ENCODE data around the gene LRBA. TPM values are rescaled to one million over a fixed set of nuclear protein-coding genes. Genes with fewer than 3 reads are reported as not detected.

LRBA gene
- total and polyA plus RNA-seq, 4 donors = 8.2 to 69.8 (median 32.8) TPM

DNA sequence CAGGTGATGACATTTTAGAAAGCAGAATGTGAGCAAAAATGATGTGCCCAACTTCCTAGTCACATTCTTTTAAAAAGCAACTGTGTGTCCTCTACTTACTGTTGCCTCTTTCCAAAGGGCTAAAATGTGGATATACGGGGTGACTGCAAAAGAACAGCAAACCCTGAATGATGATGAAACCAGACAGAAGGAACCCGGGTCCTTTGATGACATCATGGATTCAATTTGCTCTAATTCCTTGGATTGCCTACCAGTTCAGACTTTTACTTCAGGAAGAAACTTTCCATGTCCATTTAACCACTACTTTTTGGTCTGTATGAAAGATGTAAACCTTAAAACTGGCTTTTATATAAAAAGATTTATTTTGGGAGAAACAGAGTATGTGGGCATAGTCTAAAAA is 624.0 kb downstream of the LRBA start:
- WGBS = 97% methylated on average over 2 of the region's 2 CpGs
- Histone ChIP-seq H3K9ac (ENCODE audit: low read depth in 1 of 2, low read length in 2 of 2) (no peak overlapping the region), H3K36me3 (ENCODE audit: control insufficient read depth in 4 of 4, insufficient read depth in 3 of 4, low read depth in 1 of 4, low read length in 3 of 4) (no peaks in the 10 kb centered on the region), H3K27me3 (ENCODE audit: control insufficient read depth in 4 of 4, insufficient read depth in 4 of 4, low read length in 3 of 4) (no peaks in the 10 kb centered on the region), H3K4me1 (ENCODE audit: control insufficient read depth in 4 of 4, insufficient read depth in 4 of 4, low read length in 3 of 4) (no peaks in the 10 kb centered on the region), H3K9me3 (ENCODE audit: control insufficient read depth in 4 of 4, low read length in 3 of 4) (peaks cover 0 to 2% (median 0%) of the 10 kb centered on the region in 4 donors), H3K4me3 (ENCODE audit: low read depth in 1 of 3, low read length in 3 of 3) (no peak overlapping the region), H3K27ac (ENCODE audit: low read depth in 1 of 2, low read length in 2 of 2) (no peak overlapping the region)
- no peak for TF ChIP-seq FOXA2 (IDR thresholded peaks at IDR 0.05)
- TF ChIP-seq, protein P1, sequence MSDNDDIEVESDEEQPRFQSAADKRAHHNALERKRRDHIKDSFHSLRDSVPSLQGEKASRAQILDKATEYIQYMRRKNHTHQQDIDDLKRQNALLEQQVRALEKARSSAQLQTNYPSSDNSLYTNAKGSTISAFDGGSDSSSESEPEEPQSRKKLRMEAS (IDR thresholded peaks at IDR 0.05) = no peak
- TF ChIP-seq, protein P2, sequence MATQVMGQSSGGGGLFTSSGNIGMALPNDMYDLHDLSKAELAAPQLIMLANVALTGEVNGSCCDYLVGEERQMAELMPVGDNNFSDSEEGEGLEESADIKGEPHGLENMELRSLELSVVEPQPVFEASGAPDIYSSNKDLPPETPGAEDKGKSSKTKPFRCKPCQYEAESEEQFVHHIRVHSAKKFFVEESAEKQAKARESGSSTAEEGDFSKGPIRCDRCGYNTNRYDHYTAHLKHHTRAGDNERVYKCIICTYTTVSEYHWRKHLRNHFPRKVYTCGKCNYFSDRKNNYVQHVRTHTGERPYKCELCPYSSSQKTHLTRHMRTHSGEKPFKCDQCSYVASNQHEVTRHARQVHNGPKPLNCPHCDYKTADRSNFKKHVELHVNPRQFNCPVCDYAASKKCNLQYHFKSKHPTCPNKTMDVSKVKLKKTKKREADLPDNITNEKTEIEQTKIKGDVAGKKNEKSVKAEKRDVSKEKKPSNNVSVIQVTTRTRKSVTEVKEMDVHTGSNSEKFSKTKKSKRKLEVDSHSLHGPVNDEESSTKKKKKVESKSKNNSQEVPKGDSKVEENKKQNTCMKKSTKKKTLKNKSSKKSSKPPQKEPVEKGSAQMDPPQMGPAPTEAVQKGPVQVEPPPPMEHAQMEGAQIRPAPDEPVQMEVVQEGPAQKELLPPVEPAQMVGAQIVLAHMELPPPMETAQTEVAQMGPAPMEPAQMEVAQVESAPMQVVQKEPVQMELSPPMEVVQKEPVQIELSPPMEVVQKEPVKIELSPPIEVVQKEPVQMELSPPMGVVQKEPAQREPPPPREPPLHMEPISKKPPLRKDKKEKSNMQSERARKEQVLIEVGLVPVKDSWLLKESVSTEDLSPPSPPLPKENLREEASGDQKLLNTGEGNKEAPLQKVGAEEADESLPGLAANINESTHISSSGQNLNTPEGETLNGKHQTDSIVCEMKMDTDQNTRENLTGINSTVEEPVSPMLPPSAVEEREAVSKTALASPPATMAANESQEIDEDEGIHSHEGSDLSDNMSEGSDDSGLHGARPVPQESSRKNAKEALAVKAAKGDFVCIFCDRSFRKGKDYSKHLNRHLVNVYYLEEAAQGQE (IDR thresholded peaks at IDR 0.05) = no peak
- TF ChIP-seq RAD21 (IDR thresholded peaks at IDR 0.05) = no peak
- TF ChIP-seq JUND (IDR thresholded peaks at IDR 0.05) = no peak
- TF ChIP-seq HNF4G (IDR thresholded peaks at IDR 0.05) = no peak
- no peak for TF ChIP-seq SP1 (IDR thresholded peaks at IDR 0.05)
- no peak for TF ChIP-seq FOXA1 (IDR thresholded peaks at IDR 0.05)
- TF ChIP-seq EGR1 (IDR thresholded peaks at IDR 0.05; ENCODE audit: low read depth in 2 of 2) = no peak
- TF ChIP-seq NR2F2 (IDR thresholded peaks at IDR 0.05) = no peak
- TF ChIP-seq HNF4A (conservative IDR thresholded peaks at IDR 0.05) = no peak
- no peak for TF ChIP-seq RXRA (IDR thresholded peaks at IDR 0.05)
- TF ChIP-seq YY1 (IDR thresholded peaks at IDR 0.05) = no peak
- no peak for TF ChIP-seq GABPA (IDR thresholded peaks at IDR 0.05 in 1 of 2, conservative IDR thresholded peaks at IDR 0.05 in 1 of 2)
- TF ChIP-seq TAF1 (conservative IDR thresholded peaks at IDR 0.05) = no peak
- TF ChIP-seq, protein P3, sequence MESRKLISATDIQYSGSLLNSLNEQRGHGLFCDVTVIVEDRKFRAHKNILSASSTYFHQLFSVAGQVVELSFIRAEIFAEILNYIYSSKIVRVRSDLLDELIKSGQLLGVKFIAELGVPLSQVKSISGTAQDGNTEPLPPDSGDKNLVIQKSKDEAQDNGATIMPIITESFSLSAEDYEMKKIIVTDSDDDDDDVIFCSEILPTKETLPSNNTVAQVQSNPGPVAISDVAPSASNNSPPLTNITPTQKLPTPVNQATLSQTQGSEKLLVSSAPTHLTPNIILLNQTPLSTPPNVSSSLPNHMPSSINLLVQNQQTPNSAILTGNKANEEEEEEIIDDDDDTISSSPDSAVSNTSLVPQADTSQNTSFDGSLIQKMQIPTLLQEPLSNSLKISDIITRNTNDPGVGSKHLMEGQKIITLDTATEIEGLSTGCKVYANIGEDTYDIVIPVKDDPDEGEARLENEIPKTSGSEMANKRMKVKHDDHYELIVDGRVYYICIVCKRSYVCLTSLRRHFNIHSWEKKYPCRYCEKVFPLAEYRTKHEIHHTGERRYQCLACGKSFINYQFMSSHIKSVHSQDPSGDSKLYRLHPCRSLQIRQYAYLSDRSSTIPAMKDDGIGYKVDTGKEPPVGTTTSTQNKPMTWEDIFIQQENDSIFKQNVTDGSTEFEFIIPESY (IDR thresholded peaks at IDR 0.05) = no peak
- TF ChIP-seq, protein P4, sequence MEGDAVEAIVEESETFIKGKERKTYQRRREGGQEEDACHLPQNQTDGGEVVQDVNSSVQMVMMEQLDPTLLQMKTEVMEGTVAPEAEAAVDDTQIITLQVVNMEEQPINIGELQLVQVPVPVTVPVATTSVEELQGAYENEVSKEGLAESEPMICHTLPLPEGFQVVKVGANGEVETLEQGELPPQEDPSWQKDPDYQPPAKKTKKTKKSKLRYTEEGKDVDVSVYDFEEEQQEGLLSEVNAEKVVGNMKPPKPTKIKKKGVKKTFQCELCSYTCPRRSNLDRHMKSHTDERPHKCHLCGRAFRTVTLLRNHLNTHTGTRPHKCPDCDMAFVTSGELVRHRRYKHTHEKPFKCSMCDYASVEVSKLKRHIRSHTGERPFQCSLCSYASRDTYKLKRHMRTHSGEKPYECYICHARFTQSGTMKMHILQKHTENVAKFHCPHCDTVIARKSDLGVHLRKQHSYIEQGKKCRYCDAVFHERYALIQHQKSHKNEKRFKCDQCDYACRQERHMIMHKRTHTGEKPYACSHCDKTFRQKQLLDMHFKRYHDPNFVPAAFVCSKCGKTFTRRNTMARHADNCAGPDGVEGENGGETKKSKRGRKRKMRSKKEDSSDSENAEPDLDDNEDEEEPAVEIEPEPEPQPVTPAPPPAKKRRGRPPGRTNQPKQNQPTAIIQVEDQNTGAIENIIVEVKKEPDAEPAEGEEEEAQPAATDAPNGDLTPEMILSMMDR (IDR thresholded peaks at IDR 0.05; ENCODE audit: low read depth, low read length, missing input control) = no peak
- TF ChIP-seq, protein P5, sequence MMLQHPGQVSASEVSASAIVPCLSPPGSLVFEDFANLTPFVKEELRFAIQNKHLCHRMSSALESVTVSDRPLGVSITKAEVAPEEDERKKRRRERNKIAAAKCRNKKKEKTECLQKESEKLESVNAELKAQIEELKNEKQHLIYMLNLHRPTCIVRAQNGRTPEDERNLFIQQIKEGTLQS (IDR thresholded peaks at IDR 0.05) = no peak
- no peak for DNase-seq (ENCODE audit: low spot score)

Data from liver (tissue), 9 donors.